ENCODE results near the gene NOCT. TPM values are rescaled to one million over a fixed set of nuclear protein-coding genes. Genes with fewer than 3 reads are reported as not detected.

The NOCT gene
- total and polyA plus RNA-seq, 7 donors, result 3.9 to 21.8 (median 11.4) TPM

DNA sequence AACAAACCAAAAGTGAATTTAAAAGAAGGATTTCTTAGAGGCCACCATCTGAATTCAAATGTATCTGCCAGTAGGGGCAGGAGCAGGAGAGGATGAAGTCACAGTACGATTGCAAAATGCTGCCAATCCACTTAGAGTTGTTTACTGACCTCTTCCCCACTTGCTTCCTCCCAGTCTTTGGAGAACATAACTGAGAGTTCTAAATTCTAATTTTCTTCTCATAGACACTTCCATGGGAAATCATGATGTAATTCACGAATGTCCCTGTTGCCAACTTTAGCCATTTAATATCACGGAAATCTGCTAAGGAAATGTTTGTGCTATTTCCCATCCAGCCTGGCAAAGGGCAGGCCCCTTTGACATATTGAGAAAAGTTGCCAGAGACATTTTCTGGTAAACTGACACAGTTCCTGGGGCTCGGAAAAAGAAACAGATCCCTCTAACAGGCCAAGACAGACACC is 33.6 kb upstream of the NOCT start:
- DNase-seq, result no peak
- peak; percentile 75 to 88 (median 78) for ATAC-seq
- Histone ChIP-seq H3K27me3 (ENCODE audit: insufficient read depth in 3 of 3, low read length in 2 of 3) (no peaks in the 10 kb centered on the region), H3K4me3 (no peak overlapping the region), H3K9me3 (no peaks in the 10 kb centered on the region), H3K4me1 (peaks cover 7% of the 10 kb centered on the region), H3K27ac (peak overlapping the region; percentile 54), H3K36me3 (ENCODE audit: insufficient read depth in 1 of 2, low read depth in 1 of 2) (no peaks in the 10 kb centered on the region)
- 10 to 11% (median 11%) methylated on average over 4 of the region's 4 CpGs for WGBS, 3 donors
- TF ChIP-seq, protein P1, sequence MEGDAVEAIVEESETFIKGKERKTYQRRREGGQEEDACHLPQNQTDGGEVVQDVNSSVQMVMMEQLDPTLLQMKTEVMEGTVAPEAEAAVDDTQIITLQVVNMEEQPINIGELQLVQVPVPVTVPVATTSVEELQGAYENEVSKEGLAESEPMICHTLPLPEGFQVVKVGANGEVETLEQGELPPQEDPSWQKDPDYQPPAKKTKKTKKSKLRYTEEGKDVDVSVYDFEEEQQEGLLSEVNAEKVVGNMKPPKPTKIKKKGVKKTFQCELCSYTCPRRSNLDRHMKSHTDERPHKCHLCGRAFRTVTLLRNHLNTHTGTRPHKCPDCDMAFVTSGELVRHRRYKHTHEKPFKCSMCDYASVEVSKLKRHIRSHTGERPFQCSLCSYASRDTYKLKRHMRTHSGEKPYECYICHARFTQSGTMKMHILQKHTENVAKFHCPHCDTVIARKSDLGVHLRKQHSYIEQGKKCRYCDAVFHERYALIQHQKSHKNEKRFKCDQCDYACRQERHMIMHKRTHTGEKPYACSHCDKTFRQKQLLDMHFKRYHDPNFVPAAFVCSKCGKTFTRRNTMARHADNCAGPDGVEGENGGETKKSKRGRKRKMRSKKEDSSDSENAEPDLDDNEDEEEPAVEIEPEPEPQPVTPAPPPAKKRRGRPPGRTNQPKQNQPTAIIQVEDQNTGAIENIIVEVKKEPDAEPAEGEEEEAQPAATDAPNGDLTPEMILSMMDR (IDR thresholded peaks at IDR 0.05), result peak; percentile 40
- intact Hi-C loops (cut with DNase I), result no loop called here

DNA sequence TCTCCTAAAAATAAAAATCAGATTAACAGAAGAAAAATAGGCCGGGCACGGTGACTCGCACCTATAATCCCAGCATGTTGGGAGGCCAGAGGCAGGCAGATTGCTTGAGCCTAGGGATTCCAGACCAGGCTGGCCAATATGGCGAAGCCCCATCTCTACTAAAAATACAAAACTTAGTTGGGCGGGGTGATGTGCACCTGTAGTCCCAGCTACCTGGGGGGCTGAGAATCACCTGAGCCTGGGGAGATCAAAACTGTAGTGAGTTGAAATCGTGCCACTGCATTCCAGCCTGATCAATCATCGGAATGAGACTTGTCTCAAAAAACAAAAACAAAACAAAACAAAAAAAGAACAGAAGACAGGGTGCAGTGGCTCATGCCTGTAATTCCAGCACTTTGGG is 32.8 kb upstream of the NOCT start:
- no peak overlapping the region for H3K4me3 ChIP-seq
- intact Hi-C loops (cut with DNase I), result no loop called here
- DNase-seq, result no peak
- TF ChIP-seq, protein P1 (IDR thresholded peaks at IDR 0.05), result no peak
- ATAC-seq, result no peak
- no peak overlapping the region for H3K27ac ChIP-seq
- no peaks in the 10 kb centered on the region for H3K27me3 ChIP-seq (ENCODE audit: insufficient read depth in 3 of 3, low read length in 2 of 3)
- no peaks in the 10 kb centered on the region for H3K9me3 ChIP-seq
- H3K4me1 ChIP-seq, result peaks cover 7% of the 10 kb centered on the region
- H3K36me3 ChIP-seq (ENCODE audit: insufficient read depth in 1 of 2, low read depth in 1 of 2), result no peaks in the 10 kb centered on the region
- 89 to 97% (median 93%) methylated on average over 7 of the region's 7 CpGs for WGBS, 3 donors

DNA sequence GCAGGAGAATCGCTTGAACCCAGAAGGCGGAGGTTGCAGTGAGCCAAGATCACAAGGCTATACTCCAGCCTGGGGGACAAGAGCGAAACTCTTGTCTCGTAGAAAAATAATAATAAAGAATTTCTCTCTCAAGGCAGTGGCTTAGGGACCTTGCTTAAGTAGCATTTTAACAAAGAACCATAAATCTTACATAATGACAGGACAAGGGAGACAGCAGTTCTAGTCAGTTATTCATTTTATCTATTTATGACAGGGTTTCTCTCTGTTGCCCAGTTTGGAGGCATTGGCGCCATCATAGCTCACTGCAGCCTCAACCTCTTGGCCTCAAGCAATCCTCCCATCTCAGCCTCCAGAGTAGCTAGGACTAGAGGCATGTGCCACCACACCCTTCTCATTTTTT is 31.9 kb upstream of the NOCT start:
- WGBS, 3 donors, result 96 to 98% (median 97%) methylated on average over 5 of the region's 5 CpGs
- intact Hi-C loops (cut with DNase I), result no loop called here
- Histone ChIP-seq H3K4me3 (no peak overlapping the region), H3K36me3 (ENCODE audit: insufficient read depth in 1 of 2, low read depth in 1 of 2) (no peaks in the 10 kb centered on the region), H3K9me3 (no peaks in the 10 kb centered on the region), H3K4me1 (peaks cover 7% of the 10 kb centered on the region), H3K27ac (no peak overlapping the region), H3K27me3 (ENCODE audit: insufficient read depth in 3 of 3, low read length in 2 of 3) (no peaks in the 10 kb centered on the region)
- DNase-seq (no peak), ATAC-seq (no peak)
- TF ChIP-seq, protein P1 (IDR thresholded peaks at IDR 0.05), result no peak

DNA sequence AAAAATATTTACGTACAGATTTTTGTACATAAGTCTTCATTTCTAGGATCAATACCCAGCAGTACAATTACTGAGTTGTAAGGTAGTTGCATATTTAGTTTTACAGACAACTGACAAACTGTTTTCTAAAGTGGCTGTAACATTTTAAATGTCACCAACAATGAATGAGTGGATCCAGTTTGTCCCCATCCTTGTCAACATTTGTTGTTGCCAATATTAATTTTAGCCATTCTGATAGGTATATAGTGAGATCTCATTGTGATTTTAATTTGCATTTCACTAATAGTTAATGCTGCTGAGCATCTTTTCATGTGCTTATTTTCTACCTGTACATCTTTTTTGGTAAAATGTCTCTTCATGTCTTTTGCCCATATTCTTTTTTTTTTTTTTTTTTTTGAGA is 30.9 kb upstream of the NOCT start:
- H3K36me3 ChIP-seq (ENCODE audit: insufficient read depth in 1 of 2, low read depth in 1 of 2), result no peaks in the 10 kb centered on the region
- intact Hi-C loops (cut with DNase I), result no loop called here
- H3K9me3 ChIP-seq, result no peaks in the 10 kb centered on the region
- 93 to 100% (median 96%) methylated on average over 1 of the region's 1 CpG for WGBS, 3 donors
- H3K27ac ChIP-seq, result no peak overlapping the region
- peaks cover 7% of the 10 kb centered on the region for H3K4me1 ChIP-seq
- H3K27me3 ChIP-seq (ENCODE audit: insufficient read depth in 3 of 3, low read length in 2 of 3), result no peaks in the 10 kb centered on the region
- ATAC-seq (no peak), DNase-seq (no peak)
- TF ChIP-seq, protein P1 (IDR thresholded peaks at IDR 0.05), result no peak
- H3K4me3 ChIP-seq, result no peak overlapping the region

DNA sequence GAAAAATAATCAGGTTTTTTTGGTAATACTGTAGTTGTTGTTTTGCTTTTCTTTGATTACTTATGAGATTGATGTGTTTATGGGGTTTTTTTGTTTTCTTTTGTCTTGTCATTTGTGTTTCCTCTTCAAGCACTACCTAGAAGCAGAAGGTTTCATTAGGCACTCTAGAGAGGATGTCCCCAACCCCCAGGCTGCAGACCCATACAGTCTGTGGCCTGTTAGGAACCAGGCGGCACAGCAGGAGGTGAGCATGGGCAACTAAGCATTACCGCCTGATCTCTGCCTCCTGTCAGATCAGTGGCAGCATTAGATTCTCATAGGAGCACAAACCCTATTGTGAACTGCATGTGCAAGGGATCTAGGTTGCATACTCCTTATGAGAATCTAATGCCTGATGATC is 22.9 kb upstream of the NOCT start:
- no peak overlapping the region for H3K4me3 ChIP-seq
- TF ChIP-seq, protein P1 (IDR thresholded peaks at IDR 0.05), result no peak
- no peak overlapping the region for H3K27ac ChIP-seq
- intact Hi-C loops (cut with DNase I), result no loop called here
- no peaks in the 10 kb centered on the region for H3K4me1 ChIP-seq
- H3K27me3 ChIP-seq (ENCODE audit: insufficient read depth in 3 of 3, low read length in 2 of 3), result no peaks in the 10 kb centered on the region
- DNase-seq (no peak), ATAC-seq (no peak)
- no peaks in the 10 kb centered on the region for H3K9me3 ChIP-seq
- 94 to 100% (median 95%) methylated on average over 2 of the region's 2 CpGs for WGBS, 3 donors
- no peaks in the 10 kb centered on the region for H3K36me3 ChIP-seq (ENCODE audit: insufficient read depth in 1 of 2, low read depth in 1 of 2)
